IPS-18a (cell line): Measurements from ENCODE around the gene FNDC4.
A peak's percentile ranks its signal among the peaks of the same experiment; 100 is the strongest.

ENCODE experiments used
- H3K27ac ChIP-seq: one replicate; pipeline ENCODE4 v1.5.1; 2013; ENCODE audit warnings: low read length
- H3K27me3 ChIP-seq: one replicate; pipeline ENCODE4 v1.6.1; 2013; ENCODE audit warnings: mild to moderate bottlenecking, low read length; ENCODE audit not compliant: control insufficient read depth, insufficient read depth
- H3K36me3 ChIP-seq: one replicate; pipeline ENCODE4 v1.6.1; 2013; ENCODE audit warnings: low read depth, low read length; ENCODE audit not compliant: control insufficient read depth
- H3K4me1 ChIP-seq: one replicate; pipeline ENCODE4 v1.6.1; 2013; ENCODE audit warnings: low read depth, low read length; ENCODE audit not compliant: control insufficient read depth
- H3K4me3 ChIP-seq: one replicate; pipeline ENCODE4 v1.5.1; 2013; ENCODE audit warnings: low read length
- H3K9ac ChIP-seq: one replicate; pipeline ENCODE4 v1.6.1; 2013; ENCODE audit warnings: mild to moderate bottlenecking, low read length, moderate library complexity
- H3K9me3 ChIP-seq: one replicate; pipeline ENCODE4 v1.6.1; 2013; ENCODE audit warnings: low read depth, low read length; ENCODE audit not compliant: control insufficient read depth

The FNDC4 gene

GRCh38 chr2:27445155-27445554 lies 49.8 kb downstream of the FNDC4 start:
- H3K9me3 ChIP-seq: no peaks in the 10 kb centered on the region
- H3K9ac ChIP-seq: no peak overlapping the region
- H3K4me3 ChIP-seq: no peak overlapping the region
- no peak overlapping the region for H3K27ac ChIP-seq
- no peaks in the 10 kb centered on the region for H3K27me3 ChIP-seq
- peaks cover 17% of the 10 kb centered on the region for H3K36me3 ChIP-seq
- peaks cover 3% of the 10 kb centered on the region for H3K4me1 ChIP-seq

DNA sequence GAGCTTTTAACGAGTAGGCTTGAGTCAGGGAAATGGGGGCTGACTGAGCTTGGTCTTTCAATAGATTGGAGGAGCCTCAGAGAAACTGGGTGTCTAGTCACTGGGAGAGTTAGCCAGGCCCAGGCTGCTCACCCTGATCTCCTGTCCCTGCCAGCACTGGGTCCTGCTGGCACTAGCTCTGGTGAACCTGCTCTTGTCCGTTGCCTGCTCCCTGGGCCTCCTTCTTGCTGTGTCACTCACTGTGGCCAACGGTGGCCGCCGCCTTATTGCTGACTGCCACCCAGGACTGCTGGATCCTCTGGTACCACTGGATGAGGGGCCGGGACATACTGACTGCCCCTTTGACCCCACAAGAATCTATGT lies 52.1 kb downstream of the FNDC4 start:
- Histone ChIP-seq H3K4me3 (peak overlapping the region; percentile 63), H3K27ac (no peak overlapping the region), H3K27me3 (no peaks in the 10 kb centered on the region), H3K9me3 (no peaks in the 10 kb centered on the region), H3K4me1 (peaks cover 3% of the 10 kb centered on the region), H3K36me3 (peaks cover 26% of the 10 kb centered on the region), H3K9ac (peak overlapping the region; percentile 73)

- Histone ChIP-seq H3K4me1 (peaks cover 3% of the 10 kb centered on the region), H3K9ac (peak within 1 kb of the TSS; percentile 73), H3K36me3 (peaks cover 28% of the 10 kb centered on the region), H3K9me3 (no peaks in the 10 kb centered on the region), H3K4me3 (peak within 1 kb of the TSS; percentile 63), H3K27me3 (no peaks in the 10 kb centered on the region), H3K27ac (no peak within 1 kb of the TSS)
Observed at GRCh38 chr2:27441958-27442919, 52.8 kb downstream of the FNDC4 start, which contains the start of gene KRTCAP3. Gene KRTCAP3, plus strand, starts transcription at chr2:27442381. Its CDS starts 32 bp downstream, at chr2:27442413.
